ENCODE data around the gene UGT3A2.

- TF ChIP-seq CTCF (conservative IDR thresholded peaks at IDR 0.05; ENCODE audit: low read depth, low read length) (no peak), EZH2 (IDR thresholded peaks at IDR 0.05; ENCODE audit: borderline replicate concordance, low read depth, low read length, poor library complexity, severe bottlenecking) (no peak)
These were observed 39.1 kb upstream of the UGT3A2 start for GRCh38 chr5:36105819-36106218.

Data from A673 (cell line).